K562 (cell line): Measurements from ENCODE around the gene VRK1. TPM values are rescaled to one million over a fixed set of nuclear protein-coding genes. Genes with fewer than 3 reads are reported as not detected.

Experiments
- BDP1 ChIP-seq: IDR thresholded peaks from 3 replicates; pipeline ENCODE4 v1.6.1; 2011; ENCODE audit not compliant: insufficient read length, insufficient read depth
- E2F8 ChIP-seq: fragments of 450-650 bp; IDR thresholded peaks from 2 replicates; pipeline ENCODE4 v1.7.1; 2018; ENCODE audit warnings: mild to moderate bottlenecking, low read depth; ENCODE audit not compliant: partially characterized antibody
- GATAD2A ChIP-seq: fragments of 450-650 bp; IDR thresholded peaks from 2 replicates; pipeline ENCODE4 v1.6.1; 2017
- ILF3 ChIP-seq: fragments of 450-650 bp; IDR thresholded peaks from 2 replicates; pipeline ENCODE4 v1.6.1; 2018; ENCODE audit warnings: antibody characterized with exemption, mild to moderate bottlenecking, moderate library complexity, borderline replicate concordance
- MED1 ChIP-seq: sonication (generic); formaldehyde crosslinking; IDR thresholded peaks from 2 replicates; pipeline ENCODE4 v1.8.1; 2023; ENCODE audit warnings: missing genetic modification reagents, borderline replicate concordance
- MGA ChIP-seq: fragments of 450-650 bp; IDR thresholded peaks from 2 replicates; pipeline ENCODE4 v1.6.1; 2016; ENCODE audit warnings: mild to moderate bottlenecking, moderate library complexity
- NFXL1 ChIP-seq: fragments of 450-650 bp; formaldehyde crosslinking; IDR thresholded peaks from 2 replicates; pipeline ENCODE4 v1.4.0; 2021; ENCODE audit warnings: mild to moderate bottlenecking
- RAD51 ChIP-seq: fragments of 450-650 bp; IDR thresholded peaks from 2 replicates; pipeline ENCODE4 v1.7.1; 2016; ENCODE audit warnings: low read depth, mild to moderate bottlenecking, borderline replicate concordance
- ZBTB43 ChIP-seq: sonication (generic); formaldehyde crosslinking; IDR thresholded peaks from 2 replicates; pipeline ENCODE4 v1.8.0; 2023; ENCODE audit warnings: mild to moderate bottlenecking, missing genetic modification reagents
- ZBTB49 ChIP-seq: sonication (generic); formaldehyde crosslinking; IDR thresholded peaks from 2 replicates; pipeline ENCODE4 v1.8.0; 2022; ENCODE audit warnings: missing genetic modification reagents, mild to moderate bottlenecking, borderline replicate concordance
- ZNF324 ChIP-seq: fragments of 250-450 bp; sonication (Bioruptor Pico); IDR thresholded peaks from 2 replicates; pipeline ENCODE4 v1.4.0; 2020; ENCODE audit warnings: mild to moderate bottlenecking
- polyA plus RNA-seq, 8 experiments: library from polyadenylated mRNA; depleted of rRNA in 4 of 8; stranded (reverse) in 5 of 8; unstranded in 3 of 8; fragments of >200 nt; fragmentation: Nextera tagmentation in 2 of 8; fragmentation: Illumina TruSeq in 1 of 8; extraction: Ambion mirVana in 2 of 8; extraction: Trizol in 1 of 8; gene quantifications; 2 replicates each; pipeline versions ENCODE4 v1.2.1 to v1.2.3, GENCODE V29; 2011 to 2014; ENCODE audit warnings: inconsistent platforms in 1 of 8, missing spikeins in 1 of 8
- total RNA-seq, 7 experiments: library from RNA; depleted of rRNA in 6 of 7; stranded (reverse); fragments of >200 nt in 6 of 7; fragmentation: Illumina TruSeq in 2 of 7; extraction: Trizol in 2 of 7; gene quantifications; 2 replicates each; pipeline versions ENCODE4 v1.2.1 to v1.2.3, GENCODE V29; 2011 to 2021; ENCODE audit warnings: low replicate concordance in 1 of 7

The VRK1 gene
- total and polyA plus RNA-seq, 9 of the 15 experiments (the other 6 are each of a cell fraction or from before 2014, with no cell fraction given) = 83.6 to 177 (median 116) TPM

DNA sequence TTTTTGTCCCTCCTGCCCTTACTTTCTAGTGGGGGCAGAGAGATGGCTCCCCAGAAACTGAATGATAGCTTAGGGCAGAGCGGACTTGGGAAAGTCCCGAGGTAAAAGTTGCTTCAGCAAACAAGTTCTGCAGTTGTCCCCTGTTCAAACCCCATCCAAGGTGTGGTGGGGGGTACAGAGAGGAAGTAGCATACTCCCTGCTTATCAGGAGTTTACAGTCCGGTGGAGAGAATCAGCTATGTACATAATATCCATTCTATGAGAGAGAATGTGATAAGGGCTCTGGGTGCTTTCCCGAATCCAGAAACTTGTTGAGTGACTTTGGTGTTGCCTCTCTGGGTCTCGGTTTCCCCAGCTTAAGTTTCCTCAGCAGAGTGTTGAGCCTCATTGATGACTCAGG lies 40.4 kb upstream of the VRK1 start (continued):
- TF ChIP-seq ZBTB43 (CRISPR knock-in tag) (no peak), MED1 (CRISPR knock-in tag) (no peak), ZBTB49 (CRISPR knock-in tag) (no peak), NFXL1 (CRISPR knock-in tag) (no peak), ILF3 (no peak), RAD51 (no peak), E2F8 (no peak), ZNF324 (CRISPR knock-in tag) (no peak), BDP1 (no peak), GATAD2A (no peak), MGA (no peak)
